A549 (cell line): Measurements from ENCODE around the gene PRPF31. TPM values are rescaled to one million over a fixed set of nuclear protein-coding genes. Genes with fewer than 3 reads are reported as not detected.

Experiments used
- ATAC-seq, 2 experiments: fragments of 200-7000 bp in 1 of 2; fragments of >200 bp in 1 of 2; cut with Nextera tagmentation in 1 of 2; cut with Tn5 transposase in 1 of 2; 3 replicates each; pipeline versions ENCODE4 v1.8.0 to v1.9.1; 2018 to 2020; ENCODE audit warnings: mild to moderate bottlenecking in 1 of 2, moderate library complexity in 1 of 2
- CTCF ChIA-PET: fragments of 300-600 bp; sonication (Branson Sonifier 250); formaldehyde crosslinking; extraction: SDS; loops from one replicate; lab custom pipeline; 2021; ENCODE audit warnings: antibody characterized with exemption, inconsistent platforms; lab: Yijun Ruan, JAX
- POLR2A ChIA-PET: fragments of 350-600 bp; formaldehyde crosslinking; extraction: SDS; loops from one replicate; lab custom pipeline; 2021; ENCODE audit warnings: antibody characterized with exemption, inconsistent platforms; lab: Yijun Ruan, JAX
- DNase-seq, 2 experiments: peaks; one replicate each; pipeline versions ENCODE4 v3.0.0 to v3.0.0-alpha.2; 2011 to 2016; ENCODE audit warnings: low read depth in 1 of 2, low spot score in 1 of 2
- FAIRE-seq: peaks from 2 replicates; lab custom pipeline; 2011; peaks lifted over from hg19 to GRCh38; lab: Jason Lieb, UNC
- H3K27ac ChIP-seq, 2 experiments: fragments of >200 bp; sonication (Bioruptor Twin); formaldehyde crosslinking; 3 replicates each; pipeline ENCODE4 v1.5.1; 2016 to 2017
- H3K4me1 ChIP-seq: fragments of >200 bp; sonication (Bioruptor Twin); formaldehyde crosslinking; 3 replicates; pipeline ENCODE4 v1.6.1; 2016
- H3K4me2 ChIP-seq: fragments of >200 bp; sonication (Bioruptor Twin); formaldehyde crosslinking; 3 replicates; pipeline ENCODE4 v1.6.1; 2016
- H3K4me3 ChIP-seq: fragments of >200 bp; sonication (Bioruptor Twin); formaldehyde crosslinking; 3 replicates; pipeline ENCODE4 v1.5.1; 2016
- H3K9me3 ChIP-seq: fragments of >200 bp; sonication (Bioruptor Twin); formaldehyde crosslinking; 3 replicates; pipeline ENCODE4 v1.6.1; 2016
- ATOH8 ChIP-seq: fragments of 250-450 bp; sonication (Bioruptor Pico); IDR thresholded peaks from 2 replicates; pipeline ENCODE4 v1.5.0; 2020; ENCODE audit warnings: low read depth, mild to moderate bottlenecking, moderate library complexity
- BCL3 ChIP-seq: fragments of >200 bp; sonication (Bioruptor Twin); formaldehyde crosslinking; IDR thresholded peaks from 3 replicates; pipeline ENCODE4 v1.6.1; 2016
- CEBPB ChIP-seq, 2 experiments: fragments of >200 bp in 1 of 2; sonication (Bioruptor Twin) in 1 of 2; formaldehyde crosslinking in 1 of 2; IDR thresholded peaks; 2 replicates each; pipeline ENCODE4 v1.6.1; 2012 to 2016
- EHF ChIP-seq: fragments of 250-450 bp; sonication (Bioruptor Pico); IDR thresholded peaks from 2 replicates; pipeline ENCODE4 v1.5.0; 2020; ENCODE audit warnings: mild to moderate bottlenecking
- FOSB ChIP-seq: fragments of 250-450 bp; sonication (Bioruptor Pico); IDR thresholded peaks from 2 replicates; pipeline ENCODE4 v1.5.0; 2020; ENCODE audit warnings: mild to moderate bottlenecking, moderate library complexity
- HES2 ChIP-seq: fragments of >200 bp; sonication (Bioruptor Twin); formaldehyde crosslinking; IDR thresholded peaks from 2 replicates; pipeline ENCODE4 v1.6.1; 2016
- HMGXB4 ChIP-seq: fragments of 250-450 bp; sonication (Bioruptor Pico); IDR thresholded peaks from 2 replicates; pipeline ENCODE4 v1.5.0; 2021; ENCODE audit warnings: mild to moderate bottlenecking, moderate library complexity, borderline replicate concordance
- HOXB5 ChIP-seq: fragments of 250-450 bp; sonication (Bioruptor Pico); IDR thresholded peaks from 2 replicates; pipeline ENCODE4 v1.5.0; 2020; ENCODE audit warnings: mild to moderate bottlenecking, moderate library complexity
- KDM5A ChIP-seq: fragments of 200-600 bp; sonication (generic); IDR thresholded peaks from 2 replicates; pipeline ENCODE4 v1.6.1; 2016; ENCODE audit warnings: antibody characterized with exemption, mild to moderate bottlenecking
- MAZ ChIP-seq: fragments of 150-350 bp; IDR thresholded peaks from 2 replicates; pipeline ENCODE4 v1.6.1; 2014; ENCODE audit warnings: antibody characterized with exemption, low read depth, low read length, borderline replicate concordance
- NPAS2 ChIP-seq: fragments of 250-450 bp; sonication (Bioruptor Pico); IDR thresholded peaks from 2 replicates; pipeline ENCODE4 v1.8.0; 2022; ENCODE audit warnings: mild to moderate bottlenecking, moderate library complexity, borderline replicate concordance
- NR3C1 ChIP-seq: fragments of >200 bp; sonication (Bioruptor Twin); formaldehyde crosslinking; IDR thresholded peaks from 3 replicates; pipeline ENCODE4 v1.6.1; 2017
- PBX3 ChIP-seq: IDR thresholded peaks from 2 replicates; pipeline ENCODE4 v1.6.1; 2012
- POLR2A ChIP-seq: IDR thresholded peaks from 2 replicates; pipeline ENCODE4 v1.6.1; 2012; ENCODE audit warnings: mild to moderate bottlenecking, low read length
- RARB ChIP-seq: fragments of 250-450 bp; sonication (Bioruptor Pico); IDR thresholded peaks from 2 replicates; pipeline ENCODE4 v1.8.0; 2021; ENCODE audit warnings: mild to moderate bottlenecking, moderate library complexity
- RFX5 ChIP-seq: fragments of 450-650 bp; IDR thresholded peaks from 2 replicates; pipeline ENCODE4 v1.7.1; 2014; ENCODE audit warnings: antibody characterized with exemption, mild to moderate bottlenecking, moderate library complexity
- RNF2 ChIP-seq: fragments of 200-600 bp; sonication (generic); IDR thresholded peaks from 2 replicates; pipeline ENCODE4 v1.6.1; 2016; ENCODE audit warnings: low read depth, mild to moderate bottlenecking, antibody characterized with exemption, moderate library complexity, borderline replicate concordance
- USF2 ChIP-seq: fragments of 450-650 bp; IDR thresholded peaks from 2 replicates; pipeline ENCODE4 v1.6.1; 2014; ENCODE audit warnings: antibody characterized with exemption
- ZFP36 ChIP-seq: fragments of 450-650 bp; IDR thresholded peaks from 2 replicates; pipeline ENCODE4 v1.6.1; 2014; ENCODE audit warnings: borderline replicate concordance; ENCODE audit not compliant: partially characterized antibody
- ZSCAN20 ChIP-seq: fragments of 250-450 bp; sonication (Bioruptor Pico); IDR thresholded peaks from 2 replicates; pipeline ENCODE4 v1.8.0; 2022; ENCODE audit warnings: mild to moderate bottlenecking, moderate library complexity
- WGBS: methylation state at CpG from one replicate; pipeline ENCODE4 v1.1.6; 2017; ENCODE audit errors: missing lambda C conversion rate; 5-methylcytosine and 5-hydroxymethylcytosine counted together
- polyA plus RNA-seq, 4 experiments: library from polyadenylated mRNA; depleted of rRNA in 3 of 4; stranded (reverse); fragments of >200 nt; fragmentation: RNase III in 1 of 4; extraction: RNeasy Plus Mini Kit Qiagen cat#74134 plus additional on column Dnase treatment in 1 of 4; gene quantifications; 2 replicates in 3 of 4; 3 replicates in 1 of 4; pipeline ENCODE4 v1.2.3, GENCODE V29; 2011 to 2017
- TF ChIP-seq, protein P1 (sequence below): IDR thresholded peaks from 2 replicates; pipeline ENCODE4 v1.6.1; 2012; ENCODE audit warnings: low read depth, borderline replicate concordance
- TF ChIP-seq, protein P2 (sequence below): fragments of 200-600 bp; sonication (generic); IDR thresholded peaks from 2 replicates; pipeline ENCODE4 v1.6.1; 2016; ENCODE audit warnings: antibody characterized with exemption, mild to moderate bottlenecking, moderate library complexity

The PRPF31 gene
- polyA plus RNA-seq, 2 of the 4 experiments (the other 2 are of a cell fraction), result 69.8 to 169 TPM

DNA sequence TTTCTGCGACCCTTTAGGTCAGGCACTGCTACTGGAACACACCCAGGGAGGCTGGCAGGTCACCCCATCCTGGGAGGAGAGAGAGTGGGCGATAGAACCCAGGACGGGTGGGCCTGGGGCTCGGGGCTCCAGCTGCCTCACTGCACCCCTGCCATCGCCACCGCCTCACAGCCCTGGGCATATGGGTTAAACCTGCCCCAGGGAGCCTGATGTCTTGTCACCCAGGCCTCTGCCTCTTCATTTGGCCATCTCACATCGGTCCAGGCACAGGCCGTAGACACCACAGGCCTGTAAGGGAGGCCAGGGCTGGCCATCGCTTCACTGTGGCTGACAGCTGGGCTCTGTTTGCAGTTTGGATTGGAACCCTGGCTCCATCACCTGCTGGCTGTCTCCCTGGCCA lies 10.2 kb downstream of the PRPF31 start:
- ChIA-PET CTCF (interaction anchor here (0.5 to 3.2 kb wide), 2 partner anchors 12 to 350 kb away, joined by 3 to 8 read pairs; partner anchors contain the start of gene CNOT3), POLR2A (no interaction called here)
- Histone ChIP-seq H3K4me3 (no peak overlapping the region), H3K4me1 (no peaks in the 10 kb centered on the region), H3K9me3 (no peaks in the 10 kb centered on the region), H3K27ac (no peak overlapping the region)
- no peak for FAIRE-seq
- no peak for DNase-seq
- TF ChIP-seq MAZ, result no peak
- TF ChIP-seq, all 56 proteins: peak for 0
- H3K4me2 ChIP-seq, result no peak overlapping the region
- WGBS, result 92% methylated on average over 9 of the region's 9 CpGs
- ATAC-seq, result no peak

GRCh38 chr19:54127688-54128440 lies 12.3 kb downstream of the PRPF31 start:
- ChIA-PET POLR2A (interaction anchor here (0.9 to 1.3 kb wide), 2 partner anchors 9 to 13 kb away, joined by 4 to 5 read pairs; partner anchors contain the start of genes CNOT3, PRPF31 and TFPT), CTCF (interaction anchor here (1.1 kb wide), 1 partner anchor 41 kb away, joined by 3 read pairs; no protein-coding TSS in a partner anchor)
- H3K9me3 ChIP-seq, result no peaks in the 10 kb centered on the region
- DNase-seq (no peak), FAIRE-seq (no peak), ATAC-seq (no peak)
- no peak overlapping the region for H3K4me3 ChIP-seq
- no peaks in the 10 kb centered on the region for H3K4me1 ChIP-seq
- TF ChIP-seq RNF2 (no peak), POLR2A (no peak), NPAS2 (CRISPR knock-in tag) (no peak), CEBPB (IDR thresholded peaks at IDR 0.05) (no peak), ZSCAN20 (CRISPR knock-in tag) (no peak), MAZ (no peak), RARB (CRISPR knock-in tag) (no peak), BCL3 (no peak), ATOH8 (CRISPR knock-in tag) (no peak), HMGXB4 (CRISPR knock-in tag) (no peak), HOXB5 (no peak)
- TF ChIP-seq, protein P1, sequence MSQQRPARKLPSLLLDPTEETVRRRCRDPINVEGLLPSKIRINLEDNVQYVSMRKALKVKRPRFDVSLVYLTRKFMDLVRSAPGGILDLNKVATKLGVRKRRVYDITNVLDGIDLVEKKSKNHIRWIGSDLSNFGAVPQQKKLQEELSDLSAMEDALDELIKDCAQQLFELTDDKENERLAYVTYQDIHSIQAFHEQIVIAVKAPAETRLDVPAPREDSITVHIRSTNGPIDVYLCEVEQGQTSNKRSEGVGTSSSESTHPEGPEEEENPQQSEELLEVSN, result no peak
- no peak overlapping the region for H3K4me2 ChIP-seq
- no peak overlapping the region for H3K27ac ChIP-seq
- WGBS, result 91% methylated on average over 44 of the region's 44 CpGs

DNA sequence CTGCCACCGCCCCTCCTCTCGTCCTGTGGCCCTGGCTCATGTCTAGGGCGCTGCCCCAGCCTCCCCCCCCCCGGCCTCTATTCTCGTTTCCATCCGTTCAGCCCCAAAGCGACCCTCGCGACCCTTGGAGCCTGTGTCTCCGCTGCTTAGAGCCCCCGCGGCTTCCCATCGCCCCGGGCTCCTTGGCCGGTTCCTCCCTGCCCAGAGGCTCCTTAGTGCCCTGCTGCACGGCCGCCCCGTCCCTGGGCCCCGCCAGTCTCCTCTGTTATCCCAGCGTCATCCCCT lies 12.8 kb downstream of the PRPF31 start:
- 91% methylated on average over 19 of the region's 20 CpGs for WGBS
- FAIRE-seq, result no peak
- no peaks in the 10 kb centered on the region for H3K9me3 ChIP-seq
- ChIA-PET CTCF (no interaction called here), POLR2A (interaction anchor here (1.3 kb wide), 1 partner anchor 9 kb away, joined by 5 read pairs; the partner anchor contains the start of gene CNOT3)
- no peaks in the 10 kb centered on the region for H3K4me1 ChIP-seq
- DNase-seq, result no peak
- H3K27ac ChIP-seq, result no peak overlapping the region
- no peak overlapping the region for H3K4me2 ChIP-seq
- no peak for ATAC-seq
- H3K4me3 ChIP-seq, result no peak overlapping the region
- TF ChIP-seq PBX3 (no peak), FOSB (no peak), NR3C1 (no peak), HES2 (no peak), EHF (CRISPR knock-in tag) (no peak), ZFP36 (no peak), RFX5 (no peak), RNF2 (no peak), USF2 (no peak), KDM5A (no peak)
- TF ChIP-seq, protein P2, sequence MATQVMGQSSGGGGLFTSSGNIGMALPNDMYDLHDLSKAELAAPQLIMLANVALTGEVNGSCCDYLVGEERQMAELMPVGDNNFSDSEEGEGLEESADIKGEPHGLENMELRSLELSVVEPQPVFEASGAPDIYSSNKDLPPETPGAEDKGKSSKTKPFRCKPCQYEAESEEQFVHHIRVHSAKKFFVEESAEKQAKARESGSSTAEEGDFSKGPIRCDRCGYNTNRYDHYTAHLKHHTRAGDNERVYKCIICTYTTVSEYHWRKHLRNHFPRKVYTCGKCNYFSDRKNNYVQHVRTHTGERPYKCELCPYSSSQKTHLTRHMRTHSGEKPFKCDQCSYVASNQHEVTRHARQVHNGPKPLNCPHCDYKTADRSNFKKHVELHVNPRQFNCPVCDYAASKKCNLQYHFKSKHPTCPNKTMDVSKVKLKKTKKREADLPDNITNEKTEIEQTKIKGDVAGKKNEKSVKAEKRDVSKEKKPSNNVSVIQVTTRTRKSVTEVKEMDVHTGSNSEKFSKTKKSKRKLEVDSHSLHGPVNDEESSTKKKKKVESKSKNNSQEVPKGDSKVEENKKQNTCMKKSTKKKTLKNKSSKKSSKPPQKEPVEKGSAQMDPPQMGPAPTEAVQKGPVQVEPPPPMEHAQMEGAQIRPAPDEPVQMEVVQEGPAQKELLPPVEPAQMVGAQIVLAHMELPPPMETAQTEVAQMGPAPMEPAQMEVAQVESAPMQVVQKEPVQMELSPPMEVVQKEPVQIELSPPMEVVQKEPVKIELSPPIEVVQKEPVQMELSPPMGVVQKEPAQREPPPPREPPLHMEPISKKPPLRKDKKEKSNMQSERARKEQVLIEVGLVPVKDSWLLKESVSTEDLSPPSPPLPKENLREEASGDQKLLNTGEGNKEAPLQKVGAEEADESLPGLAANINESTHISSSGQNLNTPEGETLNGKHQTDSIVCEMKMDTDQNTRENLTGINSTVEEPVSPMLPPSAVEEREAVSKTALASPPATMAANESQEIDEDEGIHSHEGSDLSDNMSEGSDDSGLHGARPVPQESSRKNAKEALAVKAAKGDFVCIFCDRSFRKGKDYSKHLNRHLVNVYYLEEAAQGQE, result no peak
